ENCODE measurements around the gene LETM1.

DNA sequence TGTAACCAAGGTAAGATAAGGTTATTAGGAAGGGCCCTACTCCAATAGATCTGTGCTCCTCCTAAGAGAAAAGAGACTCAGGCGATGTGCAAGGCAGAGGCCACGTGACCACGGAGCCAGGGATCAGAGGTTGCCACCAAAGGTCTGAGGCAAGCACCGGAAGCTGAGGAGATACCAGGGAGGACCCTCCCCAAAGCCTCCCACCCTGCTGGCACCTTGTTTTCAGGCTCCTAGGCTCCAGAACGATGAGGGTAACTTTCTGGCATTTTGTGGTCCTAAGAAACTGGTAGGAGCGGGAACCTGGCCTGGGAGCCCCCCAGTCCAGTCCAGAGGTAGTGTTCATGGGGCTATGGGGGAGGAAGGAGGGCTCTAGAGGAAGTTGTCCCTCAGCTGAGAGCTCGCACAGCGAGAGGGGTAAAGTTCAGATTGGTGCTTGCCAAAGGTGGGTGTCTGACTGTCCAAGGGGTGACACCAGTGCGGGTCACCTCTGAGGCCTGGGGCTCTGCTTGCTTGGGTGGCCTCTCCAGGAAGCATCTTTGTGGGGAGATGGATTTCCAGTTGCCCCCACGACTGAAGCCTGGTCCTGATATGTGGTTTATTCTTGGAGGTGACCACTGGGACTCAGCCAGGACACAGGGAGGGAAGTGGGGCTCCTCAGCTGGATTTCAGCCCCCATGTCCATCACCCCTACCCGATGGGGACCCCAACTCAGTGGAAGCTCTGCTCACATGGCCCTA, 7.5 kb upstream of the LETM1 start:
- TF ChIP-seq POLR2AphosphoS5 (IDR thresholded peaks at IDR 0.05) (no peak), POLR2A (IDR thresholded peaks at IDR 0.05) (no peak)
- TF ChIP-seq, protein P1, sequence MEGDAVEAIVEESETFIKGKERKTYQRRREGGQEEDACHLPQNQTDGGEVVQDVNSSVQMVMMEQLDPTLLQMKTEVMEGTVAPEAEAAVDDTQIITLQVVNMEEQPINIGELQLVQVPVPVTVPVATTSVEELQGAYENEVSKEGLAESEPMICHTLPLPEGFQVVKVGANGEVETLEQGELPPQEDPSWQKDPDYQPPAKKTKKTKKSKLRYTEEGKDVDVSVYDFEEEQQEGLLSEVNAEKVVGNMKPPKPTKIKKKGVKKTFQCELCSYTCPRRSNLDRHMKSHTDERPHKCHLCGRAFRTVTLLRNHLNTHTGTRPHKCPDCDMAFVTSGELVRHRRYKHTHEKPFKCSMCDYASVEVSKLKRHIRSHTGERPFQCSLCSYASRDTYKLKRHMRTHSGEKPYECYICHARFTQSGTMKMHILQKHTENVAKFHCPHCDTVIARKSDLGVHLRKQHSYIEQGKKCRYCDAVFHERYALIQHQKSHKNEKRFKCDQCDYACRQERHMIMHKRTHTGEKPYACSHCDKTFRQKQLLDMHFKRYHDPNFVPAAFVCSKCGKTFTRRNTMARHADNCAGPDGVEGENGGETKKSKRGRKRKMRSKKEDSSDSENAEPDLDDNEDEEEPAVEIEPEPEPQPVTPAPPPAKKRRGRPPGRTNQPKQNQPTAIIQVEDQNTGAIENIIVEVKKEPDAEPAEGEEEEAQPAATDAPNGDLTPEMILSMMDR (IDR thresholded peaks at IDR 0.05 in 8 of 11, conservative IDR thresholded peaks at IDR 0.05 in 3 of 11), result no peak
